ENCODE measurements around the gene WDR48. TPM values are rescaled to one million over a fixed set of nuclear protein-coding genes. Genes with fewer than 3 reads are reported as not detected.
A peak's percentile ranks its signal among the peaks of the same experiment; 100 is the strongest.

WDR48 gene
- 20.1 and 33.0 TPM in 2 replicates for polyA plus RNA-seq (2011; rRNA removed)
- polyA minus RNA-seq (2011; rRNA and poly(A)+ RNA removed) = 19.3 and 19.6 TPM in 2 replicates

GRCh38 chr3:39051649-39052561 is at the start of gene WDR48, which contains the start of gene SCN11A:
WDR48 (plus strand) TSS chr3:39052016; CDS start chr3:39052026, 10 bp downstream.
SCN11A (minus strand) TSS chr3:39051944; CDS start chr3:38950362, 101,582 bp downstream.
- peak; percentile 42 for DNase-seq (ENCODE audit: low read depth)
- no peaks in the 10 kb centered on the region for H3K27me3 ChIP-seq (ENCODE audit: control insufficient read depth, insufficient read depth, low read length)
- ChIA-PET POLR2A (interaction anchor here (0.6 kb wide), 1 partner anchor 43 kb away, joined by 3 read pairs; no protein-coding TSS in a partner anchor), CTCF (interaction anchor here (1.4 kb wide), 1 partner anchor 21 kb away, joined by 4 read pairs; no protein-coding TSS in a partner anchor)
- TF ChIP-seq, protein P1, sequence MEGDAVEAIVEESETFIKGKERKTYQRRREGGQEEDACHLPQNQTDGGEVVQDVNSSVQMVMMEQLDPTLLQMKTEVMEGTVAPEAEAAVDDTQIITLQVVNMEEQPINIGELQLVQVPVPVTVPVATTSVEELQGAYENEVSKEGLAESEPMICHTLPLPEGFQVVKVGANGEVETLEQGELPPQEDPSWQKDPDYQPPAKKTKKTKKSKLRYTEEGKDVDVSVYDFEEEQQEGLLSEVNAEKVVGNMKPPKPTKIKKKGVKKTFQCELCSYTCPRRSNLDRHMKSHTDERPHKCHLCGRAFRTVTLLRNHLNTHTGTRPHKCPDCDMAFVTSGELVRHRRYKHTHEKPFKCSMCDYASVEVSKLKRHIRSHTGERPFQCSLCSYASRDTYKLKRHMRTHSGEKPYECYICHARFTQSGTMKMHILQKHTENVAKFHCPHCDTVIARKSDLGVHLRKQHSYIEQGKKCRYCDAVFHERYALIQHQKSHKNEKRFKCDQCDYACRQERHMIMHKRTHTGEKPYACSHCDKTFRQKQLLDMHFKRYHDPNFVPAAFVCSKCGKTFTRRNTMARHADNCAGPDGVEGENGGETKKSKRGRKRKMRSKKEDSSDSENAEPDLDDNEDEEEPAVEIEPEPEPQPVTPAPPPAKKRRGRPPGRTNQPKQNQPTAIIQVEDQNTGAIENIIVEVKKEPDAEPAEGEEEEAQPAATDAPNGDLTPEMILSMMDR (IDR thresholded peaks at IDR 0.05; ENCODE audit: insufficient read depth, low read depth, low read length) = no peak
- H3K36me3 ChIP-seq (ENCODE audit: control insufficient read depth, insufficient read depth, low read length) = no peaks in the 10 kb centered on the region
- peak within 1 kb of the TSS; percentile 82 for H3K4me3 ChIP-seq (ENCODE audit: low read depth, low read length)

- Histone ChIP-seq H3K4me3 (ENCODE audit: low read depth, low read length) (no peak overlapping the region), H3K36me3 (ENCODE audit: control insufficient read depth, insufficient read depth, low read length) (no peaks in the 10 kb centered on the region), H3K27me3 (ENCODE audit: control insufficient read depth, insufficient read depth, low read length) (no peaks in the 10 kb centered on the region)
- ChIA-PET POLR2A (no interaction called here), CTCF (interaction anchor here (0.6 kb wide), 1 partner anchor 174 kb away, joined by 3 read pairs; no protein-coding TSS in a partner anchor)
- no peak for DNase-seq (ENCODE audit: low read depth)
- TF ChIP-seq, protein P1 (IDR thresholded peaks at IDR 0.05; ENCODE audit: insufficient read depth, low read depth, low read length) = no peak
These were observed 46.5 kb upstream of the WDR48 start for GRCh38 chr3:39005295-39005694.

- DNase-seq (ENCODE audit: low read depth) = no peak
- TF ChIP-seq, protein P1 (IDR thresholded peaks at IDR 0.05; ENCODE audit: insufficient read depth, low read depth, low read length) = no peak
- Histone ChIP-seq H3K27me3 (ENCODE audit: control insufficient read depth, insufficient read depth, low read length) (no peaks in the 10 kb centered on the region), H3K4me3 (ENCODE audit: low read depth, low read length) (no peak overlapping the region), H3K36me3 (ENCODE audit: control insufficient read depth, insufficient read depth, low read length) (no peaks in the 10 kb centered on the region)
- ChIA-PET POLR2A (no interaction called here), CTCF (interaction anchor here (1.7 kb wide), 1 partner anchor 15 kb away, joined by 3 read pairs; no protein-coding TSS in a partner anchor)
These were observed 40.6 kb upstream of the WDR48 start for GRCh38 chr3:39011191-39011736.

DNA sequence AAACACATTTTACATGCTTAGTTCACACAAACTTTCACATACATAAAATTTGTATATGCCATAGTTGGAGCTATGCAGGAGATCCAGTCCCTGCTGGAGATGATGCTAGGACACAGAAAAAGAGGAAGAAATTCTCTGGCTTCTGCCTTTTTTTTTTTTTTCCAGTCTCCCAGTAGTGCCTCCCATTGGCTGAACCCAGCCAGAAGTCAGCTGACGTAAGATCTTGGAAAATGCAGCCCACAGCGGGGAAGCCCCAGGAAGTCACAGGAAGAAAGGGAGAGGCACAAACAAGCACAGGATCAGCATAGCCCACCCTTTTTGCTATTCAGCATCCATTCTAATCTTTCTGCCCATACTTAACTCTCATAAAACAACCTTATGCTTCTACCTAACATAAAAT is 38.5 kb upstream of the WDR48 start:
- Histone ChIP-seq H3K36me3 (ENCODE audit: control insufficient read depth, insufficient read depth, low read length) (no peaks in the 10 kb centered on the region), H3K4me3 (ENCODE audit: low read depth, low read length) (no peak overlapping the region), H3K27me3 (ENCODE audit: control insufficient read depth, insufficient read depth, low read length) (no peaks in the 10 kb centered on the region)
- ChIA-PET CTCF (interaction anchor here (0.7 to 1.2 kb wide), 2 partner anchors 13 to 17 kb away, joined by 3 to 4 read pairs; no protein-coding TSS in a partner anchor), POLR2A (no interaction called here)
- DNase-seq (ENCODE audit: low read depth) = no peak
- TF ChIP-seq, protein P1 (IDR thresholded peaks at IDR 0.05; ENCODE audit: insufficient read depth, low read depth, low read length) = no peak
